Activated CD8-positive, alpha-beta T cell treated with anti-CD3 and anti-CD28 coated beads for 36 hours (primary cell): ENCODE data around the gene NEDD4L. TPM values are rescaled to one million over a fixed set of nuclear protein-coding genes. Genes with fewer than 3 reads are reported as not detected.
"Not testable (repeated sequence)": the region's sequence is repeated elsewhere in the genome, so short reads cannot be mapped to it uniquely, and the experiment has no call there.

Source experiments
- ATAC-seq: fragments of 200-7000 bp; cut with Tn5 transposase; one replicate; pipeline ENCODE4 v1.10.0; 2021; ENCODE audit warnings: mild to moderate bottlenecking, moderate library complexity
- CTCF ChIA-PET: fragments of 350-600 bp; sonication (Branson Sonifier 250); formaldehyde crosslinking; loops from one replicate; lab custom pipeline; 2021; ENCODE audit warnings: antibody characterized with exemption; lab: Charles Lee
- POLR2A ChIA-PET: fragments of 350-600 bp; sonication (Branson Sonifier 250); formaldehyde crosslinking; loops from one replicate; lab custom pipeline; 2021; ENCODE audit warnings: antibody characterized with exemption; lab: Charles Lee
- DNase-seq: peaks from one replicate; pipeline ENCODE4 v3.0.0-alpha.2; 2020
- H3K27ac Mint-ChIP-seq: one replicate; pipeline ENCODE4 v1.8.0; 2021; ENCODE audit warnings: mild to moderate bottlenecking, mixed read lengths
- H3K27me3 Mint-ChIP-seq: one replicate; pipeline ENCODE4 v1.8.0; 2021; ENCODE audit warnings: mixed read lengths
- H3K36me3 Mint-ChIP-seq: one replicate; pipeline ENCODE4 v1.8.0; 2021; ENCODE audit warnings: low read depth, mixed read lengths
- H3K4me1 Mint-ChIP-seq: one replicate; pipeline ENCODE4 v1.8.0; 2021; ENCODE audit warnings: low read depth, mixed read lengths
- H3K4me3 Mint-ChIP-seq: one replicate; pipeline ENCODE4 v1.8.0; 2021; ENCODE audit warnings: mild to moderate bottlenecking, moderate library complexity, mixed read lengths
- H3K9me3 Mint-ChIP-seq: one replicate; pipeline ENCODE4 v1.8.0; 2021; ENCODE audit warnings: mixed read lengths
- intact Hi-C: fragments of 100-400 bp; cut with micrococcal nuclease; formaldehyde crosslinking; loops from one replicate; pipeline ENCODE4 v1.10.0; 2022
- total RNA-seq, 2 experiments: library from RNA; stranded (reverse); gene quantifications; one replicate each; pipeline ENCODE4 v1.2.3, GENCODE V29; 2021
- TF ChIP-seq, protein P1 (sequence below): fragments of 200-600 bp; IDR thresholded peaks from one replicate; pipeline ENCODE4 v1.8.0; 2022; ENCODE audit warnings: antibody characterized with exemption, mild to moderate bottlenecking

NEDD4L gene
- total RNA-seq, 2 experiments from 2014 or later, result 7.5 to 8.5 TPM

DNA sequence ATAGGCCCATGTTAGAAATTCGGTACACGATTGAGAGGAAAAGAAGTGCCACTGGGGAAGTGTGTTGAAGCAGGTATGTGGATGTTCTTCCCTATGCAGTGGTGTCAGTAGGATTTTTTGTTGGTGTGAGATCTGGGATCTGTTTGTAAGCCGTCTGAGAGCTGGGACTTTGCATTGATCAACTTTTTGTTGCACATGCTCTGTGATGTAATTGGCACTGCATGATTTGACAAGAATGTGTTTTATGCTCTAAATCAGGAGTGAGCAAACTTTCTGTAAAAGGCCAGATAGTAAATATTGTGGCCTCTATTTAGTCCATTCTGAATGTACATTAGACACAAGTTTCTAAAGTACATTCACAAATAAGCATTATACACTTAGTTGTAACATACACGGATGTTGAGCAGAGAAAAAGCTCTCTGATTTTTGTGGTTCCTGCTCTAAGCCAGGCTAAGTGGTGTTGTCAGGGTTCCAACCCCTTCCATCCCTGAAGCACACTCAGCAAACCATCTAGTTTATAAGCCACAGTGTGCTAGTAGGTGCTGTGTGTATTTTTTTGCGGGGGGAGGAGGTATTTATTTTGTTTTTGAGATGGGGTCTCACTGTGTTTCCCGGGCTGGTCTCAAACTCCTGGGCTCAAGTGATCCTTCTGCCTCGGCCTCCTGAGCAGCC, 235.6 kb downstream of the NEDD4L start:
- H3K9me3 Mint-ChIP-seq, result no peaks in the 10 kb centered on the region
- intact Hi-C loops, result no loop called here
- H3K27ac Mint-ChIP-seq, result no peak overlapping the region

DNA sequence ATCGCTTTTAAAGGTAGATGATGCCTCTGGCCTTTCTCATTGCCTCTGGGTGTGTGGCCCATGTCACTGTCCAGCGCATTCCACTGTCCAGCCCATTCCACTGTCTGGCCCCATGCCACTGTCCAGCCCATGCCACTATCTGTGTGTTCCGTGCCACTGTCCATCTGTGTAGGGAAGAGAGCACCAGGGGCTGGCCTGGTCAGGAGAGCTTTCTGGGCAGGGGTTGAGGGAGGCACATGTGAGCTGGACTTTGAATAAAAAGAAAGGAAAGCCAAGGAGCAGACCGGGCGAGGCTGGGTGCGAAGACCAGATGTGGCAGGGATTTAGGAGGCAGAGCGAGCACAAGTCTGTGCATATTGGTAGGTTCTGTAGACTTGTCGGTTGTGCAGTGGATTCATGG, 236.2 kb downstream of the NEDD4L start:
- TF ChIP-seq, protein P1, sequence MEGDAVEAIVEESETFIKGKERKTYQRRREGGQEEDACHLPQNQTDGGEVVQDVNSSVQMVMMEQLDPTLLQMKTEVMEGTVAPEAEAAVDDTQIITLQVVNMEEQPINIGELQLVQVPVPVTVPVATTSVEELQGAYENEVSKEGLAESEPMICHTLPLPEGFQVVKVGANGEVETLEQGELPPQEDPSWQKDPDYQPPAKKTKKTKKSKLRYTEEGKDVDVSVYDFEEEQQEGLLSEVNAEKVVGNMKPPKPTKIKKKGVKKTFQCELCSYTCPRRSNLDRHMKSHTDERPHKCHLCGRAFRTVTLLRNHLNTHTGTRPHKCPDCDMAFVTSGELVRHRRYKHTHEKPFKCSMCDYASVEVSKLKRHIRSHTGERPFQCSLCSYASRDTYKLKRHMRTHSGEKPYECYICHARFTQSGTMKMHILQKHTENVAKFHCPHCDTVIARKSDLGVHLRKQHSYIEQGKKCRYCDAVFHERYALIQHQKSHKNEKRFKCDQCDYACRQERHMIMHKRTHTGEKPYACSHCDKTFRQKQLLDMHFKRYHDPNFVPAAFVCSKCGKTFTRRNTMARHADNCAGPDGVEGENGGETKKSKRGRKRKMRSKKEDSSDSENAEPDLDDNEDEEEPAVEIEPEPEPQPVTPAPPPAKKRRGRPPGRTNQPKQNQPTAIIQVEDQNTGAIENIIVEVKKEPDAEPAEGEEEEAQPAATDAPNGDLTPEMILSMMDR, result no peak
- CTCF ChIA-PET, result no interaction called here
- no peak for ATAC-seq

More for the DNA sequence above, 235.6 kb downstream of the NEDD4L start:
- peaks cover 2% of the 10 kb centered on the region for H3K27me3 Mint-ChIP-seq
- CTCF ChIA-PET, result no interaction called here
- no peaks in the 10 kb centered on the region for H3K4me1 Mint-ChIP-seq
- no peaks in the 10 kb centered on the region for H3K36me3 Mint-ChIP-seq
- ATAC-seq, result no peak
- POLR2A ChIA-PET, result no interaction called here
- no peak overlapping the region for H3K4me3 Mint-ChIP-seq
- no peak for DNase-seq
- TF ChIP-seq, protein P1, result no peak

DNA sequence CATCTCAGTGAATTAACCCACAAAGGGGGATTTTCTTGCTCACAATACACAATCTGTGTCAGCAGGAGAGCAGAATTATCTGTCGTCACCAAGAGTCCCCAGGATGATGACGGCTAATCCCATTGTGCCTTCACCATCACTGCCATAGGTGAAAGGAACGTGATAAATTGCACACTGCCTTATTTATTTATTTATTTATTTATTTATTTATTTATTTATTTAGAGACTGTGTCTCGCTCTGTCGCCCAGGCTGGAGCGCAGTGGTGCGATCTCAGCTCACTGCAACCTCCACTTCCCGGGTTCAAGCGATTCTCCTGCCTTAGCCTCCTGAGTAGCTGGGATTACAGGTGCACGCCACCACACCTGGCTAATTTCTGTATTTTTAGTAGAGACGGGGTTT, 238.8 kb downstream of the NEDD4L start:
- intact Hi-C loops, H3K4me1 Mint-ChIP-seq, H3K27me3 Mint-ChIP-seq, POLR2A ChIA-PET, H3K9me3 Mint-ChIP-seq, ATAC-seq, H3K27ac Mint-ChIP-seq, H3K4me3 Mint-ChIP-seq, DNase-seq, H3K36me3 Mint-ChIP-seq: not testable (repeated sequence)
- CTCF ChIA-PET, result interaction anchor here (0.5 kb wide), 1 partner anchor 166 kb away, joined by 3 read pairs; no protein-coding TSS in a partner anchor

More for the DNA sequence above, 236.2 kb downstream of the NEDD4L start:
- Mint-ChIP-seq H3K4me1 (no peaks in the 10 kb centered on the region), H3K36me3 (no peaks in the 10 kb centered on the region), H3K9me3 (no peaks in the 10 kb centered on the region), H3K27me3 (peaks cover 2% of the 10 kb centered on the region), H3K27ac (no peak overlapping the region), H3K4me3 (no peak overlapping the region)
- DNase-seq, result no peak
- intact Hi-C loops, result no loop called here
- POLR2A ChIA-PET, result no interaction called here

DNA sequence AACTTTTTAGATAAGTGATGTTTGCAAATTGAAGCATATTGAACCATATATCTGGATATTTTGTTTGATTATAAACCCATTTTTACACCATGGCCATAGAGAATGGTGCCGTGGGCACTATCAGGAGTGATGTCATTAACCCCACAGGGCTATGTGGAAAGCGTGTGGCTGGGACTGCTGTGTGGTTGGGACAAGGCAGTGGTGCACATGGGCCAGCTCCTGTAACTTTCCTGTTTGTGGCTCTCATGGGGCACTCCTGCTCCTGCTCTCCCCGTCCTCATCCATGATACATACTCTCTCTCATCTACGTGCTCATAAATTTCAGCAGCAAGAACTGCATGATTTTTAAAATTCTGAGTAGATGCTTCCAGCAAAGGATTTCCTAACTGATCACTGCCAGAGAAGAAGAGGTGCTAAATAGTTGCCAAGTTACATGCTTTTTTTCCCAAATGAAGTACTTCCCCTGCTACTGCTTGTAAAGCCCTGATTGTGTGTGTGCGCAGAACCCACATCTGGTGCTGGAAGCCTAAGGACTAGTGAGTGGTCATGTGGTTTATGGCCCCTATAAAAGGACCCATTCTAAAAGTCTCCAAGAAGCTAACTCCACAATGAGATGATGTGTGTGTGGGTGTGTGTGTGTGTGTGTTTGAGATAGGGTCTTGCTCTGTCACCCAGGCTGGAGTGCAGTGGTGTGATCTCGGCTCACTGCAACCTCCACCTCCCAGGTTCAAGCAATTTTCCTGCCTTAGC, 240.8 kb downstream of the NEDD4L start:
- Mint-ChIP-seq H3K9me3 (no peaks in the 10 kb centered on the region), H3K4me1 (no peaks in the 10 kb centered on the region), H3K36me3 (no peaks in the 10 kb centered on the region), H3K27ac (no peak overlapping the region), H3K27me3 (peaks cover 5% of the 10 kb centered on the region), H3K4me3 (no peak overlapping the region)
- DNase-seq (no peak), ATAC-seq (no peak)
- TF ChIP-seq, protein P1, result no peak
- ChIA-PET CTCF (interaction anchor here (1.1 kb wide), 1 partner anchor 8 kb away, joined by 4 read pairs; no protein-coding TSS in a partner anchor), POLR2A (interaction anchor here (1.2 kb wide), 1 partner anchor 9 kb away, joined by 3 read pairs; no protein-coding TSS in a partner anchor)
- intact Hi-C loops, result no loop called here

DNA sequence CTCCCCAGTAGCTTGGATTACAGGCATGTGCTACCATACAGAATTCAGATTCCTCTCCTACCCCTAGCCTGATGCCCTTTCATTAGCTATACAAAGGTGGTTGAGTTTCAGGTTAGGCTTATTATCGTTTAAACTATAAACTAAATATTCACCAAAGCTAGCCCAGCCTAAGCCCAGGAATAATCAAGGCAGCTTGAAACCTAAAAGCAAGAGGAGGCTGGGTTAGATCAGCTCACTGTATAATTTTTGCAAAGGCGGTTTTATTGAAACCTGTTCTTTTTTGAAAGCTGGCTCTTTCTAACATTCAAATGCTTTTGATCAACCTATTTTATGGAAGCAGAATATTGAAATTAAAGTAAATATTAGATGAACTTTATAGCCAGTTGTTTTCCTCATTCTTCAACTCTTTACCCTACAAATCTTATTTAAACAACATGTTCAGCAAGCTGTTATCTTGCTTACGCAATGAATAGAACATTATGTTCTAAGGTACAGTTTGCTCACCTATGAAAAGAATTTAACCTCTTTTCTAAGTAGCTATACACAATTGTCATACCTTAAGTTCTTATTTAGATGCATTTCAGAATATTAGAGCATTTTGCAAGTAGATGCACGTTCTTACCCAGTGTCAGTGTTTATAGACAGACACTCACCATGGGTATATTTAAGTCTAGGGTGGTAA, 241.6 kb downstream of the NEDD4L start:
- Mint-ChIP-seq H3K4me1 (no peaks in the 10 kb centered on the region), H3K27ac (no peak overlapping the region), H3K27me3 (peaks cover 5% of the 10 kb centered on the region), H3K4me3 (no peak overlapping the region), H3K9me3 (no peaks in the 10 kb centered on the region), H3K36me3 (no peaks in the 10 kb centered on the region)
- ChIA-PET CTCF (interaction anchor here (0.5 kb wide), 1 partner anchor 651 kb away, joined by 4 read pairs; no protein-coding TSS in a partner anchor), POLR2A (no interaction called here)
- intact Hi-C loops, result no loop called here
- no peak for ATAC-seq
- no peak for DNase-seq
- TF ChIP-seq, protein P1, result no peak
